GM12864 (cell line): ENCODE results near the gene TECTB.

ENCODE experiments used
- DNase-seq: peaks from one replicate; pipeline ENCODE4 v3.0.0-alpha.2; 2011; ENCODE audit warnings: low read depth
- H3K4me3 ChIP-seq: 2 replicates; pipeline ENCODE4 v1.5.1; 2011; ENCODE audit warnings: mild to moderate bottlenecking, low read depth, low read length, control low read depth
- TF ChIP-seq, protein P1 (sequence below): IDR thresholded peaks from 2 replicates; pipeline ENCODE4 v1.5.1; 2011; ENCODE audit warnings: low read depth, mild to moderate bottlenecking, moderate library complexity, low read length, control low read depth, inconsistent platforms; ENCODE audit errors: missing control alignments

TECTB gene

DNA sequence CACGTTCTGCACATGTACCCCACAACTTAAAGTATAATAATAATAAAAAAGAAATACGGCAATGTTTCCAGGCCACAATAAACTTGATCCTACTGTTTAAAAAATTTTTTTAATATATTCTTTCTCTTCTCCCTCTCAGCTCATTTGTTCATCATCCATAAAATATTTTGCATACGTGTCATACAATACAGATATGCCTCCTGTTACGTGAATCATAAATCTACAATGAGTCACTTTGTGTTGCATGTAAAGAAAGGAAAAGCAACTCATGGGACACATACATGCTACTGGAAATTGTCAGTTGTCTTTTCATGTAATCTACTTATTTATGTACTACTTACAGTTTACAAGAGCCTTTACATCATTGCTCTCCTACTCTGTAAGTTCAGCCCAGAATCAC lies 1.1 kb upstream of the TECTB start:
- no peak overlapping the region for H3K4me3 ChIP-seq
- TF ChIP-seq, protein P1, sequence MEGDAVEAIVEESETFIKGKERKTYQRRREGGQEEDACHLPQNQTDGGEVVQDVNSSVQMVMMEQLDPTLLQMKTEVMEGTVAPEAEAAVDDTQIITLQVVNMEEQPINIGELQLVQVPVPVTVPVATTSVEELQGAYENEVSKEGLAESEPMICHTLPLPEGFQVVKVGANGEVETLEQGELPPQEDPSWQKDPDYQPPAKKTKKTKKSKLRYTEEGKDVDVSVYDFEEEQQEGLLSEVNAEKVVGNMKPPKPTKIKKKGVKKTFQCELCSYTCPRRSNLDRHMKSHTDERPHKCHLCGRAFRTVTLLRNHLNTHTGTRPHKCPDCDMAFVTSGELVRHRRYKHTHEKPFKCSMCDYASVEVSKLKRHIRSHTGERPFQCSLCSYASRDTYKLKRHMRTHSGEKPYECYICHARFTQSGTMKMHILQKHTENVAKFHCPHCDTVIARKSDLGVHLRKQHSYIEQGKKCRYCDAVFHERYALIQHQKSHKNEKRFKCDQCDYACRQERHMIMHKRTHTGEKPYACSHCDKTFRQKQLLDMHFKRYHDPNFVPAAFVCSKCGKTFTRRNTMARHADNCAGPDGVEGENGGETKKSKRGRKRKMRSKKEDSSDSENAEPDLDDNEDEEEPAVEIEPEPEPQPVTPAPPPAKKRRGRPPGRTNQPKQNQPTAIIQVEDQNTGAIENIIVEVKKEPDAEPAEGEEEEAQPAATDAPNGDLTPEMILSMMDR, result no peak

DNA sequence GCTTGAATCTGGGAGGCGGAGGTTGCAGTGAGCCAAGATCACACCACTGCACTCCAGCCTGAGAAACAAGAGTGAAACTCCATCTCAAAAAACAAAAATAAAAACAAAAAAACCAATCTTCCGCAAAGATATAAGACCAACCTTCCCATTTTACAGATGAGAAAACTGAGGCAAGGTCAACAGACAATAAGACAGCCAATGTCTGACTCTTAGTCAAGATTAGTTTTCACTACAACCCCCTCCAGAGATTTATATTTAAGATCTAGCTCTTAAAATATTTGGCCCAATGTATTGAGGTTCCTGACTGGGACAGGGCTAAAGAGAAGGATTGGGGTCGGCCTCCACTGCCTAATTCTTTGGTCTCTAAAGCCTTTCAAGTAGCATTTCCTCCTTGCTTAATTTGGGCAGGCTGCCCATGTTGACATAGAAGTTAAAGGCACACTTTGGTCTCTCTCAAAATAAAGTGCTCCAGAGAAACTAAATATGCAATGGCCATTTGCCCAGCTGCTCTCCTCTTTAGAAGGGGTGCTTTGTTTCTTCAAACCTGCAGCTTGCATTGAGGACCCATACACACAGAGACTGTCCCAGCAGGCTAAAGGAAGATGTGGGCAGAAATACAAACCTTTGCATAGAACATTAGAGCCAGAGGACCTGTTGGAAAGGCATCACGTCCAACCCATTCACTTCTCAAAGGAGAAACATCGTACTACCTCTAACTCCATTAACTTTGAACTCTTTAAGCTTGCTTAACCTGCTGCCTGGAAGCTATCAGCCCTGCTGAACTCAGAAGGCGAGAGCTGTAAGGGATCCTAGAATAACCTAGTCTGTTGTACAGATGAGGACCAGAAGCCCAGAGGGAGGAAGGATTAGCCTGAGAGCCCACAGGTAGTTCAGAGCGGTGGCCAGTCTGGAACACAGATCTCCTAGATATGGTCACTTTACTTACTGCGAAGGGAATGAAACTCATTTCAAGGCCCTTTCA lies 3.9 kb downstream of the TECTB start:
- no peak overlapping the region for H3K4me3 ChIP-seq
- TF ChIP-seq, protein P1, result no peak
- no peak for DNase-seq

More for the DNA sequence above, 1.1 kb upstream of the TECTB start:
- DNase-seq, result no peak

DNA sequence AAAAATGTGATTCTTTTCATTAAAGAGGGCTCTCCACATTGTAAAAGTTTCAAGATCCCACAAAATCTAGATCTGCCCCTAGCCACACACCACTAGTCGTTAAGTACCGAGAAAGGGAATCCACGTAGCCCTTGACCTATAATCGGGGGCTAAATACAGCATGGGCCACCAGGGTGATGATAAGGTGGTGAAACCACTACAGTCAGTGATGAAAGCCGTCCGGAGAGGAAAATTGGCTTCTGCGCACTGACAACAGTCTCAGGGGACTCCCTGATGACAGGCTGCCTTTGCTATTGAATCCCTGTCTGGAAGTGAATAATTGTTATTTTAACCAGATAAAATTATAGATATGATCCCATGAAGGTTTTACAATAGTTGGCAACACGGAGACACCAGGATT lies 4.6 kb downstream of the TECTB start:
- DNase-seq, result no peak
- TF ChIP-seq, protein P1, result no peak
- no peak overlapping the region for H3K4me3 ChIP-seq

DNA sequence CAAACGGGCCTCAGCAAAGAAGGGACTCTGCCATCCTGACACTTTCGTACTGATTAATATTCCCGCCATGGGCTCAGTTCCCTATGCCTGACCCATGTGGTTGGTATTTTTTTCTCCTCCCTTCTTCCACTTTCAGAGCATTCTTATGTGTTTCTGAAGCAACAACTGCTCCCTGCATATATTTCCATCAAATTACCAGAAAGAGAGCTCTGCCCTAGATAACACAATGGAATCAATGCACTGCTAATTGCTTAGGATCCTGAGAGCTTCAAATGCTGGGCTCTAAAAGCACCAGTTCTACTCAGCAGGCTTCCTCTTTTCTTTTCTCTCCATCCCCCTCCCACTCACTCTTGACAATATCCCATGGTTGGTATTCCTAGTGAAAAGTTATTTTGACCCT lies 5.3 kb downstream of the TECTB start:
- TF ChIP-seq, protein P1, result no peak
- H3K4me3 ChIP-seq, result no peak overlapping the region
- DNase-seq, result no peak

DNA sequence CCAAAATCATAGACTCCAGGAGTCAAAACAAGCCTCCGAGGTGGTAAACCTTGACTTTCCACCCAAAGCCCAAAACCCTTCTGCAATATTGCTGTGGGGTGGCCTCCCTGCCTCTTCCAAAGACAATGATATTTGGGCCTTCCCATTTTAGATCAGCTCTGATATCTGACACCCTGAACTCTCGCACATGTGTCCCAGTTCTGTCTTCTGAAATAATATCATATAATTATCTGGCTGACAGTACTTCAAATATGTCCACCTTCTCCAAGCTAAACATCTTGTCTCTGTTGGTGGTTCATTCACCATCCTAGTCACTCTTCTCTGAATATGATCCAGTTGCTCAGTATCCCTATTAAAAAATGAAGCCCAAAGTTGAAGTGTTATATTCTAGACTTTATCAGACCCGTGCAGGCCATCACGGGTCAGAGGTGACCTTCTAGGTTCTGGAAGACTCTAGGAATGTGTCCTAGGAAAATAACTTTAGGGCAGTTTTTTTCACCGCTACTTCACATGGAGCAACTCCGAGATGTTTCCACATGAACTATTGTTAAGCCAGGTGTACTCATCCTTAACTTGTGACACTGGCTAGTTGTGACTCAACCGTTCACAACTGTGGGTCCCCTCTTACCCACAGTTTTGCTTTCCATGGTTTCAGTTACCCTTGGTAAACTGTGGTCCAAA lies 6.3 kb downstream of the TECTB start:
- no peak for DNase-seq
- TF ChIP-seq, protein P1, result no peak
- no peak overlapping the region for H3K4me3 ChIP-seq

DNA sequence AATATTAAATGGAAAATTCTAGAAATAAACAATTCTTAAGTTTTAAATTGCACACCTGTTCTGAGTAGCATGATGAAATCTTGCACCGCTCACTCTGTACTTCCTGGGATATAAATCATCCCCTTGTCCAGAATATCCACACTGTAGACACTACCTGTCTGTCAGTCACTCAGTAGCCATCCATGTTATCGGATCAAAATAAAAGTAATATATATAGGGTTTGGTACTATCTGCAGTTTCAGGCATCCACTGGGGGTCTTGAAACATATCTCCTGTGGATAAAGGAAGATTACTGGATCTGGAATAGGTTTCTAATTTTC lies 6.8 kb downstream of the TECTB start:
- no peak overlapping the region for H3K4me3 ChIP-seq
- no peak for DNase-seq
- TF ChIP-seq, protein P1, result no peak
